NCI-H1105 (cell line): ENCODE measurements around the gene STXBP6.
A peak's percentile ranks its signal among the peaks of the same experiment; 100 is the strongest.
"Not testable (repeated sequence)": the region's sequence is repeated elsewhere in the genome, so short reads cannot be mapped to it uniquely, and the experiment has no call there.

ENCODE experiments used
- DNase-seq: peaks from one replicate; lab custom pipeline; 2025; lab: John Stamatoyannopoulos, UW

Gene STXBP6

DNA sequence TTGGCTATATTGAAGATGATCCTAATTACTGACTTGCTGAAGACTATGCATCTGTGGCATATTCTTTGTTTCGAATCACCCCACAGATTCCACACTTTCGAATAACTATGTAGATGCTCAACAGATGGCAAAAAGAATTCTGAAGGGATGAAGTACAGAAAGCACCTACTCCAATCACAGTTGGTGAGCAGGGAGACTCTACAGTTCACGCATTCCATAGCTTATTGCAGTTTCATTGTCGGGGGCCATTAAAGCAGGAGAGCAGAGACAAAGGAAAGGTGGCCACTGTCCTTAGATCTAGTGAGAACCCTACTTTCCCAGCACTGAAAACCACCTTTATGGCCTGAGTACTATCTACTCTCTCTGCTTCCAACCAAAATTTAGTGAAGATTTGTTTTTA, 191.9 kb downstream of the STXBP6 start:
- no peak for DNase-seq

DNA sequence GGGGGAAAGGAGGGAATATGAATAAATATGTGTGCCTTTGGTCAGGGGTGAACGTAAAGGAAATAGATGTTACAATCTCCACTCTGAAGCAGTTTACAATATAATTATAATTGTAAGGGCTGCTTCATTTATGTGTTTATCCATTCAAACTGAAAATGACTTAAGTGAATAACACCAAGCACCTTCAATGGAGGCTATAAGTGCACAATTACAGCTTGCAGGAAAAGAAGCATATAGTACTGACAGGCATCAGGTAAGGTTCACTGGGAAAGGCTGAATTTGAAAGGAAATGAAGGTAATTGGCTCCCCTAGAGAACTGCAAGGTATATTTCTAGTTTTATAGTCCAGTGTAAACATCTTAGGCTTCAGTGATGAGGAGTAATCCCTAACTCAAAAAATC, 192.7 kb downstream of the STXBP6 start:
- no peak for DNase-seq

DNA sequence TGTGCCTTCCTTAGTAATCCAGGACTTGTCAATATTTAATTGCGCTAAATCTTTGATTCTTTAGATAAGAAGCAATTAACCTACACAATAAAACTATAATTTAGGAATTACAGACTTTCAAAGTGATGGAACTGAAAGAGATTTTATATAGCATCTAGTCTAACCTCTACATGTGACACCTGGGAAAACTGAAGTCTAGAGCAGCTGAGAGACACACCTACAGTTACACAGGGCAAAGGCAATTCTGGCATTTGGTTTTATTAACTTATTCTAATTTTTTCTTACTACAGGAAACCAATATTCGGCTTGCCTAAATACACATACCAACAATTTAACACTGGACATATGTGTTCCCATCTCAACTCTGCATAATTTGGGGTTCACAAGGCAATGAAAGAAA, 196.5 kb downstream of the STXBP6 start:
- DNase-seq = no peak

DNA sequence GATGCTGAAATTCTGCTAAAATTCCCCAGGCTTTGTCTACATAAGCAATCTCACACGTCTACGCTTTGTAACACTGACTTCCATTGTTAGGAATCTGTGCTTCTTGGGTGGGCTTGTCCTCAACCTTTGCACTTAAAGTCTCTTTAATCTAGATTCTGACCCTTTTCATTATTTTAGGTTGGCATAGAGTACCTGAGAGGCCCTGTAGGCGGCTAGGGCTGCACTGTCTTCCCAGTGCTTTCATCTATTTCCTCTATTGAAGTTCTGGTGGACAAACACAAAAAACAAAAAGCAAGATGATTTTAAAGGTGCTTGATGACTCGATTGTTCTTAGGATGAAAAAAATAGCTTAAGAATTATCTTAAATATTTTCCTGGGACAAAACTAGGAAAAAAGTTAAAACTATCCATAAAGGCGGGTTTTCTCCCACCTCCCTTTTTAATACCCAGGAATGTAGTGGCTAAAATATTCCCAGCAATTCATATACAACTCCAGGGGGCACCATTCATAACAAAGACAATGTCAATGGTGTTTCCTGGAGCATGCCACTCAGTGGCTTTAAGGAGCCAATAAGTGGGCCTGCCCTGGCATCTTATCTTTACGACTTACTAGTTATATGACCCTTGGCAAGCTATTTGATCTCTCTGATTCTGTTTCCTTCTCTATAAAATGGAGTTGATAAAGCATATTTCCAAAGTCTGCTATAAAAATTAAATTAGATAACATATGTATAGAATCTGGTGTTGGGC, 197.5 kb downstream of the STXBP6 start:
- no peak for DNase-seq

DNA sequence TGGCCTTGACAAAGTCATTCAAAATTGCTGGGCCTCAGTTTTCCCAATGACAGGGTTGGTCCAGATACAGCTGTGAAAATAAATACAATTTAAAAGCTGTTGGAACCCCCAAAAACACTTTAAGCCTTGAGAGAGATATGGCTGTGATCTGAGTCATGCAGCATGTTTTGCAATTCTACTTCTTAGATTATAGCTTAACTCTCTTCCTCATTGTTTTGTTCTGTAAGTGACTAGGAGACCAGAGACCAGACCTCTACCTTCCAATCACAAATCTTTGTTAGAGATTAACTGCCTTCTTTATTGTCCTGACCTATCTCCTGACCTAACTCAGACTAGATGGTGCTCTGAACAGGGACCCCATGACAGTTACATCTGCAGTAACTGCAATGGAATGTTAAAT, 198.1 kb downstream of the STXBP6 start:
- DNase-seq = no peak

DNA sequence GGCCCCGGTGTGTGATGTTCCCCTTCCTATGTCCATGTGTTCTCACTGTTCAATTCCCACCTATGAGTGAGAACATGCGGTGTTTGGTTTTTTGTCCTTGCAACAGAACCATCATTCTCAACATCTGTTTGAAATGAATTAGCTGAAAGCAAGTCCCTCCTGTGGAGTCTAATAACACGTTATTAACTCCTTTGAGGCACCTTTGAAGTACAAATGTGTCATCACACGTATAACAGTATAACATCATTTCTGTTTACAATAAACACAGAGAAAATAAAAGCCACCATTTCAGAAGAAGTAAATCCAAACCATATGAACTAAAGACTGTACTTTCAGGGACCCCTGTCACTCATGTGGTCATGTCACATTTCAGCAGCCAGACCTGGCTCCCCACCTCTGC, 198.5 kb downstream of the STXBP6 start:
- no peak for DNase-seq

DNA sequence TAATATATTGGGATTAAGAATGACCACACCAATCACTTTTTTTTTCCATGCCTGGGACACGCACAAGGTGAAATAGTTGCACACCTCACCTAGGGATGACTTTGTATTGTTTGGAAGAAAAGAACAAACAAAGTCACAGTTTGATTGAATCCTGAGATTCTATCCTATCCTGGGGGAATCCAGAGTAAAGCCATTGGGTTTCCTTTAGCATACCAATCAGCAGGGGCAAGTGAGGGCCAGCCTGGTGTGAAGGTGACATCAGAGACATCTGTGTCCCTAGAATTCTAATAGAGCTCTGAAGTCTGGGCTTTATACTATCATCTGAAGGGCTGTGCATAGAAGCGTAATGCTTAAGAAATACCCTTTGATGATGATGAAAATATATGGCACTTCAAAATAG, 199.9 kb downstream of the STXBP6 start:
- no peak for DNase-seq

DNA sequence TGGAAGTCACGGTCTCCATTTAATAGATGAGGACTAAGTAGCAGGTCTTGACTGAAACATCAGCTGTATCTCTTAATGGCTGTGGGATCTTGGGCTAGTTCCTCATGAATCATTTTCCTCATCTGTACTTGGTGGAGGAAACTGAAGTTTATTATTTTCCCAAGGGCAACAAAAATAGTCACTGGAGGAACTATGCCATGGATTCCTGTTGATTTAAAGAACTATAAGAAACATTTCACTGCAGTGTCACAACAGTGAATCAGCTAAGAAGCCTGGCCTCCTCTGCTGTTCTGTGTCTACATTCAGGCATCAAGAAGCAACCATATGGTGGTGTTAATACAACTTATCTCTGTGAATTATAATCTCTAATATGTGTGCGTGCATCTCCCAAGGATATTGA, 200.5 kb downstream of the STXBP6 start:
- no peak for DNase-seq

DNA sequence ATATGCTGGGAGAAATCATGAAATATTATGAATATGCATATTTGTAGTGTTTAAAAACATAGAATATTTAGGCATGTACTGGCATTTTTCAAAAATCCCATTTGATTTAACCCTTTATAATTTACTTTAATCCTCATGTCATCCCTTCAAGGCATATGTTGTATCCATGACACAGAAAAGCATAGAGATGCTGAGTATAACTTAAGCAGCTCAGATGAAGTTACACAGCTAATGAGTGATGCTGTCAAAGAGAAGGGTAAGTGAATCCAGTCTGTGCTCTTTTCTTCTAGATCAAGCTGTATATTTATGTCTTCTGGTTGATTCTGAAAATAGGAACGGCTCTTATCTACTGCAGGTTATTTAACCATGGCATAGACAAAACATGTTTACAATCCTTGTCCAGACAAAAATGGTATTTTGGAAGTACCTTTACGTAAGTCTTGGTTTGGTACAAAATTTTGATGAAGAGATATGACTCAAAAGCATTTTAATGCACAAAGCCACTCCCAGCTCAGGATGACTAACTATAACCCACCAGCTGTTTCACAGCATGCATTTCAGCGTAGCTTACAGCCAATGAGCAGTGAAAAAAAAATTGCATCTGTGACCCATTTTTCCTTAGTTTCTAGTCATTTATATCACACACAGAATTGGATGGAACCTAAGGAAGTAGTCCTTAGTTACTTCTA, 201.7 kb downstream of the STXBP6 start:
- no peak for DNase-seq

DNA sequence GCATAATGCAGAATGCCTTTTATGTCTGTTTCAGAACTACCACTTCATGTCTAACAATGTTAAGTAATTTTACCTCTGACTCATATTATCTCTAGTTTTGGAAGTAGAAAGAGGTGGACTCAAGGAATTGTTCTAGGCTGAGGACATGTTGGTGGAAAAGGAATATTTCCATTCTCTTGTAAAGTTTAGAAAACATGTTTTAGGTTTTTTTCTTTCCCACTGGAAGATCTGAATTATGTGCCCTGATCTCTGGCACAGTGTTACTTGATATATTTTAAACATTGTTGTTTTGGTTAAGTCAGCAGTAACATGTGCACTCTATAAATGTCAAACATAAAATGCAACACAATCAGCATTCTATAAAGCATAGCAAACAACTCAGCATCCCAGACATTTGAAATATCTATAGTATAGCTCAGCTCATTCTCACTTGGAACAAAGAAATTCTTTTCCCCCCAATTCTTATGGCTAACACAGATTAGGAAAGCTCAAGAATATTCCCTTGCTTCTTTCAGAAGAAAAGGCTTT, 202.3 kb downstream of the STXBP6 start:
- DNase-seq = no peak

DNA sequence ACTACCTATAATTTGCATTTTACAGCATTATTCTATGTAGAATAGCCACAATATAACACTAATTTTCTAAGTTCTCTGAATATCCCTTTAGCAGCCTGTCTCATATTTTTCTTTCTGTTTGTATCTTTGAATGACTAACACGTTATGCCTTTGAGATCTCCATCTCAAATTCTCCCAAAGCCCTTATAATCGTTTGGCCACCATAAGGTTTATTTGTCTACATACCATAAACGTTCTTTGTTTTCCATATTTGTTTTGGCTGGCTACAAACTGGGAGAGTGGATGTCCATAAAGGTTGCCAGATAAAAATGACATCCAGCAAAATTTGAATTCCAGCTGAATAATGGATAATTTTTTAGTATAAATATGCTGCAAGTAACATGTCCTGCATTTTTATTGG, 203.7 kb downstream of the STXBP6 start:
- peak; percentile 1 for DNase-seq

DNA sequence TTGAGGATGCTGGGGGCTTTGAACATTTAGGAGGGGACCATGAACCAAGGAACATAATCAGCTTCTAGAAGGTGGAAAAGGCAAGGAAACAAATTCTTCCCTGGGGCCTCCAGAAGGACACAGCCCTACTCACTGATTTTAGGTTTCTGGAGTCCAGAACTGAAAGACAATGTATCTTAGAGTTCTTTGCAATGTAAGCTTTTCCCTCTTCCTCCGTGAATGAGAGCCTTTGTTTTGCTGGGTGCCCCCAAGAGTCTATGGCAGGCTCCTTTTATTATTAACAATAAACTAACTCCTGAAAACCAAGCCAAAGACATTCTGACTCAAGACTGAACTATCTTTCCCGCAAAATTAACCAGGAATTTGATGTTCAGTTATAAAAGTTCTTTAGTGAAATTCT, 204.1 kb downstream of the STXBP6 start:
- DNase-seq = no peak

DNA sequence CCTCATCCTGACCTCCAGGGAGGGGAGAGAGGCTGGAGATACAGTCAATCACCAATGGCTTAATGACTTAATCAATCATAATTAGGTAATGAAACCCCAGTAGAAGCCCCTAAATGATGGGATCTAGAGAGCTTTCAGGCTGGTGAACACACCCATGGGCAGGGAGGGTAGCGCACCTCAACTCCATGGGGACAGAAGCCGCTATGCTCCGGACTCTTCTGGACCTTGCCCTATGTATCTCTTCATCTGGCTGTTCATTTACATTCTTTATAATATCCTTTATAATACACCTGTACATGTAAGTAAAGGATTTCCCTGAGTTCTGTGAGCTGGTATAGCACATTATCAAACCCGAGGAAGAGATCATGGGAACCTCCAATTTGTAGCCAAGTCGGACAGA, 205.9 kb downstream of the STXBP6 start:
- DNase-seq = no peak

DNA sequence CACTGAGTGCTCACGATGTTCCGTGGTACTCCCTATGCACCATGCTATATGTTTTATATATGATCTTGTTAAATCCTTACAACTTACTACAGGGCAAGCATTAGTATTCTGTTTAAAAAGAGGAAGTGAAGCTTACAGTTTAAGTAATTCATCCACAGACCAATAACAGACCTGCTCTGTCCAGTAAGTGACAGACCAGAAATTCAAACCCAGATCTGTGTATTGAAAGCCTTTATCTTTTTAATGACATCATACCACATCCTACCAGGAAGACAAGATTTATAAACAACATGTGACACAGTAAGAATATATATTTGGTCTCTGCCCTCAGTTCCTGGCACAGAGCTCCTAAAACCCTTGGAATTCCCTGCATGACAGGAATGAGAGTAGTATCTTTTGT, 206.5 kb downstream of the STXBP6 start:
- no peak for DNase-seq

DNA sequence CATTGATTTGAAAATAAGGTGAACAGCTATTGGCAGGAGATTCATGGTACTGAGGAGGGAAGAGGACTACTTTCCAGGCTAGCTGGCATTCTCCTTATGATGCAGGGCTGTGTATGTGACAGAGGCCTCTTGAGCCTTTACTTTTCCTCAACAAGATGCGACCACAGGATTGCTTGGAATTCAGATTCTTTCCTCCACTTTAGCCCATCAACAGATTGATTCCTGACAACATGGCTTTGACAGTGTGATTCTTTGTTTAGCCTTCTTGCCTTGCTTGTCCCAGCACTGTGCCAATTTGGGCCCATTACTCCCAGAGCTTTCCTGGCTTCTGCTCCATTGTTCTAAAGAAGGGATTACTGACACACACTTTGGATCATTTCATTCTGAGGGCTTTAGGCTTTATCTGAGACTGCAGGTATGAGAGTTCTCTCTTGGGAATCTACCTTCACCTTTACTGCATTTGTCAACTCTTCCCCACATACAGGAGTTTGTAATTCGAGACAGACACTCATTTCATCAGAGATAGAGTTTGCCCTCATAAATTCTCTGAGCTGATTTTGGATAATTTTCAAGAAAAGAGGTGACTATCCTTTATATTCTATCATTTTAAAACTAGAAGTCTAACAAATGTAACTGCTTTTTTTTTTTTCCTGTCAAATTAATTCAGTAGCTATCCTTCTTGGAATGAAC, 209.6 kb downstream of the STXBP6 start:
- DNase-seq = no peak

DNA sequence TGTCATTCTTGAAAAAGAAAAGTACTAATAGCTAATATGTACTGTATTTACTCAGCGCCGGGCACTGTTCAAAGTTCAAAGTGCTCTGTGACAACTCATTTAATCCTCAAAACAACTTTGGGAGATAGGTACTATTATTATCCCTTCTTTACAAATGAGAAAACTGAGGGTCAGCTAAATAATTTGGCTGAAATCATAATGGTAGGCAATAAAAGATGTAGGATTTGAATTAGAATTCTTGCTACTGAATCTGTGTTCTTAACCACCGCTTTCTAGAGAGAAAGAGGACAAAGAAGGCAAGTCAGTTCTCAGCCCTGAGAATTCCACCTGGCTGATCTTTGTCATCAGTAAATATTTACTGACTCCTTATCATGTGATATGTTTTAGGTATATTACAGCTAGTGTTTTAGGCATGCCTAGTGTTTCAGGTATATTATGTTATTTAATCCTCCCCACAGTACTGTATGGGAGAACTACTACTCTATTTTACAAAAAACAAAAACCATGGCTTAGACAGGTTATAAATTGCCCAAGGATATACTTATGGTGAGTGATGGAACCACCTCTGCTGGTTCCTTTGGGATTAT, 210.2 kb downstream of the STXBP6 start:
- DNase-seq = no peak

DNA sequence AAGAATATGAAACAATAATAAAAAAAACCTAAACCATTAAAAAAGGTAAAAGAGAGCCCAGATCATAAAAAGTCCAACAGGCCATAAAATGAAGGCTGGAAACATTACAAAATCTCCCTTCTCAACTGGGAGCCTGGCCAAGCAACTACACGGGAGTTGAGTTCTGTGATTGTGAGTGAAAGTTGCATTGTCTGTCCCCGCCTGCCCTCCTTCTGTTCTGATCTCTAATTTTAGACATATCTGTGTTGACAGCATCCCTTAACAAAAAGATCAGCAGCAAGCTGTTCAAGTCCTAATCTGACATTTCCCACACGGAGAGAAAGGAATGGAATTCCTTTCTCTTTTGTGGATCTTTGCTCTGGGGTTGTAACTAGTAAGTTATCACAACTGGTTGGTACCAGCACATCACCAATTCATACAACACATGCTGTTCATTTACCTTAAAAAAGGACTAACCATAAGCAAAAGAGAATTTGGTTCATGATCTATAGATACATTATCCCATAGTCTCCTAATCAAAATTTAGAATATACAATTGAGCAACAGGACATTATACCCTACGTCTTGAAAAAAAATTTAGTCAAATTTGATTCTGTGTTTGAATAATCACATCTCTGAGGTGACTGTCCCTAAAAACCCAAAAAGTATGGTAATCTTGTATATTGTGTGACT, 210.9 kb downstream of the STXBP6 start:
- DNase-seq = no peak

DNA sequence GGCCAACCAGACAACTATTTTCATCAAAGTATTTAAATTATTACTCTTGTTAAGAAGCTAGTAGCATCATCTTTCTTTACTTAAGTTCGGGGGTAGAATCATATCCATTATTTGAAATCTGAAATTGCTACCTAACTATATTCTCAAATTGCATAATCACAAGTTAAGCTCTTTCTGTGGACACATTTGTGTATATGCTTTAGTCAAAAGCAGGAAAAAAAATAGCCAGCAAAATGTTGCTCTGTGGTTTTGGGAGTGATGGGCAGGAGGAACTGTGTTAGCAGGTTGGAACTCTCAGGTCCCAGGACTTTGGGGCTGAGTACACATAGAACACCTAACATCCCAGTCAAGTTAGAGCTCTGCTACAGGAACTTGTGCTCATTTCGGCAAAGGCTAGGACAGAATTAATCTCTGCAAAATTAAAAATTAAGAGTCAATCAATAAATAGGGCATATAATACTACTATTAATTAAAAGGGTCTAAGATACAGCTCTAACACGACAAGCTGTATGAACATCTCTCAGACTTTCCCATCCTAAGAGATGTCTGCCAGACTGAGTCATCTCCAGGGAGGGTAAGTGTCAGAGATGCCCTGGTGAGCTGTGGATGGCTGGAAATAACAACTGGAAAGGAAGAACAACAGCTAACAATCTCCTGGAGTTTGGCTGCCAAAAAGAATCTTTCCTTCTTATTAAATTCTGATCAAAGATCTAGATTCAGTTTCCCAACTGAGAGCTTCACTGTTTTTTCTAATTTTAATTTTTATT, 212.5 kb downstream of the STXBP6 start:
- no peak for DNase-seq

DNA sequence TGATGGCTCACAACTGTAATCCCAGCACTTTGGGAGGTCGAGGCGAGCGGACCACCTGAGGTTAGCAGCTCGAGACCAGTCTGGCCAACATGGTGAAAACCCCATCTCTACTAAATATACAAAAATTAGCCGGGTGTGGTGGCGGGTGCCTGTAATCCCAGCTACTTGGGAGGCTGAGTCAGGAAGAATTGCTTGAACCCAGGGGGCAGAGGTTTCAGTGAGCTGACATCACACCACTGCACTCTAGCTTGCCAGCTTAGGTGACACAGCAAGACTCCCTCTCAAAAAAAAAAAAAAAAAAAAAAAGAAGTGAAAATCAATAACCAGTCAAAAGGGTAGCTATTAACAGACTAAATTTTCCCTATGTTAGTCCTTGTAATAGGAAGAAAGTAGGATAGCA, 213.6 kb downstream of the STXBP6 start:
- not testable (repeated sequence) for DNase-seq

DNA sequence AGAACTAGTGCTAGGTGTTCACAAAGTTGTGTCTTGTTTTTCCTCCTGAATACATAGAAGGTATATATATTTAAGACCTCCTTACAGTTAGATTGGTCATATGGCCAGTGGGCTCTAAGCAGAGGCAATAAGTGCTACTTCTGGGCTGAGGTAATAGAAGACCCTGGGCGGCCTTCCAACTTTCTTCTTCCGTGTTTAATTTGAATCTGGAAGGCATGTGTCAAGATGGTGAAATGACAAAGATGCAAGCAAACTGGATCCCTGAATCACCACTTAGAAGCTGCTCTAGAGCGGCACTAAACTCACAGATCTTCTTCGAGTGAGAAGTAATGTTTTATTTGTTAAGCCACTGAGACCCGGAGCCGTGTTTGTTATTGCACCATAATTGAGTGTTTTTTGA, 215.0 kb downstream of the STXBP6 start:
- DNase-seq = no peak

DNA sequence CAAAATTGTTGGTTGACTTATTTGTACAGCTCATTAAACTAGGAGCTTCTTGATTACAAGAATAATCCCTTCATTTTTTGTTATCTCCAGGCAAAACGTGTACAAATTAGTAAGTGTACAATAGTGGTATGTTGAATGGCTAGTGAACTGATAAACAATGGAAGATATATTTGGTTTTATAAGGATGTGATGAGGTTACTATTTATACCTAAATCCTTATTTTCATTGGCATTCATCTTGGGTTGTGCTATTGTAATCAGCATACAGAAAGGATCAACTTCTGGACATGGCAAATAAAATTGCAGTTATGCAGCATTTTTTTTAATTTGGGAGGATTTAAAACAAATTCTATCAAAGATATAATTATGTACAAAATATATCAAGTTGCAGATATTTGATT, 216.6 kb downstream of the STXBP6 start:
- no peak for DNase-seq
